K562 (cell line): ENCODE results near the gene CCDC88C. TPM values are rescaled to one million over a fixed set of nuclear protein-coding genes. Genes with fewer than 3 reads are reported as not detected.

Source experiments
- ARID1B ChIP-seq: fragments of 450-650 bp; IDR thresholded peaks from 2 replicates; pipeline ENCODE4 v1.6.1; 2016; ENCODE audit warnings: antibody characterized with exemption, mild to moderate bottlenecking, inconsistent platforms
- BDP1 ChIP-seq: IDR thresholded peaks from 3 replicates; pipeline ENCODE4 v1.6.1; 2011; ENCODE audit not compliant: insufficient read length, insufficient read depth
- CBFA2T3 ChIP-seq: fragments of 450-650 bp; IDR thresholded peaks from 2 replicates; pipeline ENCODE4 v1.6.1; 2017
- CHD2 ChIP-seq: IDR thresholded peaks from 2 replicates; pipeline ENCODE4 v1.6.1; 2011; ENCODE audit warnings: low read depth, low read length
- DPF2 ChIP-seq: fragments of 450-650 bp; IDR thresholded peaks from 2 replicates; pipeline ENCODE4 v1.6.1; 2016
- HDAC2 ChIP-seq: fragments of 450-650 bp; IDR thresholded peaks from 2 replicates; pipeline ENCODE4 v1.6.1; 2016; ENCODE audit warnings: mild to moderate bottlenecking
- KLF10 ChIP-seq: fragments of 250-450 bp; sonication (Bioruptor Pico); IDR thresholded peaks from 2 replicates; pipeline ENCODE4 v1.6.1; 2021; ENCODE audit warnings: matching md5 sums
- MYNN ChIP-seq, 2 experiments: sonication (generic); formaldehyde crosslinking in 1 of 2; IDR thresholded peaks; 2 replicates each; pipeline versions ENCODE4 v1.5.0 to v1.6.1; 2016 to 2020; ENCODE audit warnings: antibody characterized with exemption in 1 of 2, missing genetic modification reagents in 1 of 2
- NCOA1 ChIP-seq: fragments of 450-650 bp; IDR thresholded peaks from 2 replicates; pipeline ENCODE4 v1.6.1; 2016; ENCODE audit warnings: low read depth
- NCOR1 ChIP-seq: fragments of 450-650 bp; IDR thresholded peaks from 2 replicates; pipeline ENCODE4 v1.6.1; 2016; ENCODE audit warnings: mild to moderate bottlenecking, moderate library complexity
- NFYB ChIP-seq: IDR thresholded peaks from 2 replicates; pipeline ENCODE4 v1.6.1; 2011; ENCODE audit warnings: mild to moderate bottlenecking, moderate library complexity; ENCODE audit not compliant: insufficient read length; ENCODE audit errors: extremely low read depth
- RFX1 ChIP-seq: fragments of 450-650 bp; IDR thresholded peaks from 2 replicates; pipeline ENCODE4 v1.6.1; 2016; ENCODE audit warnings: mild to moderate bottlenecking, moderate library complexity
- RFX7 ChIP-seq: fragments of 250-450 bp; sonication (Bioruptor Pico); IDR thresholded peaks from 2 replicates; pipeline ENCODE4 v1.5.1; 2021; ENCODE audit warnings: mild to moderate bottlenecking
- SMAD4 ChIP-seq: fragments of 250-450 bp; sonication (Bioruptor Pico); conservative IDR thresholded peaks from 2 replicates; pipeline ENCODE4 v1.8.0; 2021; ENCODE audit warnings: inconsistent platforms, mild to moderate bottlenecking, moderate library complexity
- TRIM24 ChIP-seq, 2 experiments: fragments of 450-650 bp; IDR thresholded peaks; 2 replicates each; pipeline ENCODE4 v1.6.1; 2016
- ZFX ChIP-seq: sonication (generic); formaldehyde crosslinking; IDR thresholded peaks from 2 replicates; pipeline ENCODE4 v1.8.0; 2022; ENCODE audit warnings: mild to moderate bottlenecking, missing genetic modification reagents, moderate library complexity
- ZKSCAN1 ChIP-seq: fragments of 150-350 bp; IDR thresholded peaks from 2 replicates; pipeline ENCODE4 v1.6.1; 2016; ENCODE audit warnings: low read depth, low read length
- ZNF263 ChIP-seq: sonication (generic); formaldehyde crosslinking; IDR thresholded peaks from 2 replicates; pipeline ENCODE4 v1.8.0; 2022; ENCODE audit warnings: mild to moderate bottlenecking, missing genetic modification reagents, borderline replicate concordance
- ZNF79 ChIP-seq: fragments of 250-450 bp; sonication (Bioruptor Pico); IDR thresholded peaks from 2 replicates; pipeline ENCODE4 v1.4.0; 2020; ENCODE audit warnings: low read depth, mild to moderate bottlenecking, moderate library complexity
- polyA plus RNA-seq, 8 experiments: library from polyadenylated mRNA; depleted of rRNA in 4 of 8; stranded (reverse) in 5 of 8; unstranded in 3 of 8; fragments of >200 nt; fragmentation: Nextera tagmentation in 2 of 8; fragmentation: Illumina TruSeq in 1 of 8; extraction: Ambion mirVana in 2 of 8; extraction: Trizol in 1 of 8; gene quantifications; 2 replicates each; pipeline versions ENCODE4 v1.2.1 to v1.2.3, GENCODE V29; 2011 to 2014; ENCODE audit warnings: inconsistent platforms in 1 of 8, missing spikeins in 1 of 8
- total RNA-seq, 7 experiments: library from RNA; depleted of rRNA in 6 of 7; stranded (reverse); fragments of >200 nt in 6 of 7; fragmentation: Illumina TruSeq in 2 of 7; extraction: Trizol in 2 of 7; gene quantifications; 2 replicates each; pipeline versions ENCODE4 v1.2.1 to v1.2.3, GENCODE V29; 2011 to 2021; ENCODE audit warnings: low replicate concordance in 1 of 7
- TF ChIP-seq, protein P1 (sequence below), 2 experiments: IDR thresholded peaks; 2 replicates each; pipeline ENCODE4 v1.6.1; 2011; ENCODE audit warnings: borderline replicate concordance in 1 of 2, control low read depth in 1 of 2, low read depth in 1 of 2, low read length in 1 of 2, mild to moderate bottlenecking in 1 of 2, mixed read lengths in 1 of 2, moderate library complexity in 1 of 2; ENCODE audit not compliant: insufficient read depth in 1 of 2, insufficient read length in 1 of 2, poor library complexity in 1 of 2, severe bottlenecking in 1 of 2; ENCODE audit errors: extremely low read depth in 1 of 2
- TF ChIP-seq, protein P2 (sequence below), 2 experiments: fragments of 450-650 bp; IDR thresholded peaks; 2 replicates each; pipeline ENCODE4 v1.6.1; 2016

CCDC88C gene
- total and polyA plus RNA-seq, 9 of the 15 experiments (the other 6 are each of a cell fraction or from before 2014, with no cell fraction given) = 0.62 to 22.5 (median 10.7) TPM

DNA sequence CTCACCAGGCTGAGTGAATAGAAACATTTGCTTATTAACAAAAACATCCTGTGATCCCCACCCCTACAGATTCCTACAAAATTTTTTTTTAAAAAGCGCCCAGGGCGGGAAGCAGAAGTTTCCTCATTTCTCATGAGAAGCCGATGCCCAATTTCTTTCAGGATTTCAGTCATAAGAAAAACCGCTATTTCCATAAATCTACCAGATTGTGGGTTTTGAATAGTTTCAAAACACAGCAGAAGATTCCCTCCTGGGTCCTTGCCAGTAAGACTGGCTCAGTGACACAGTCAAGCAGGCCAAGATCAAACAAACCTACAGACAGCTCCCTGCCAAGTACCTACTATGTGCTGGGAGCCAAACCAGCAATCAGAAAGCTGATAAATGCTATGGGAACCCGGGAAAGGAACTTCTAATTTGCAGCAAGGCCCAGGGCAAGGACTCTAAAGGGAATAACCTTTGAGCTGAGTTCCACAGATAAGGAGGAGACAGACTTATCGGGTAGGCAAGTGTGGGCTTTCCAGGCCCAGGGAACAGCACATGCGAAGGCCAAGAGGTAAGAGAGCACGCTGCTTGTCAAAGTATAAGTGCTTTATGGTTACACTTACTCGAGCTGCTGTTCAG lies 68.7 kb downstream of the CCDC88C start (continued):
- TF ChIP-seq, protein P1, sequence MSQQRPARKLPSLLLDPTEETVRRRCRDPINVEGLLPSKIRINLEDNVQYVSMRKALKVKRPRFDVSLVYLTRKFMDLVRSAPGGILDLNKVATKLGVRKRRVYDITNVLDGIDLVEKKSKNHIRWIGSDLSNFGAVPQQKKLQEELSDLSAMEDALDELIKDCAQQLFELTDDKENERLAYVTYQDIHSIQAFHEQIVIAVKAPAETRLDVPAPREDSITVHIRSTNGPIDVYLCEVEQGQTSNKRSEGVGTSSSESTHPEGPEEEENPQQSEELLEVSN (IDR thresholded peaks at IDR 0.05; ENCODE audit: borderline replicate concordance in 1 of 2, extremely low read depth in 1 of 2, insufficient read depth in 1 of 2, insufficient read length in 1 of 2, low read depth in 1 of 2, low read length in 1 of 2, poor library complexity in 1 of 2, severe bottlenecking in 1 of 2) = no peak
- TF ChIP-seq MYNN (IDR thresholded peaks at IDR 0.05) (peak; percentile 99), MYNN (CRISPR knock-in tag; IDR thresholded peaks at IDR 0.05) (peak; percentile 81), BDP1 (no peak), ARID1B (peak; percentile 74), DPF2 (0 out of 2 replicates have a peak, but pooled peaks have one; percentile 55), TRIM24 (IDR thresholded peaks at IDR 0.05) (peak in 1 of 2 experiments; percentile 68; a peak in 1 of 4 replicates), ZNF79 (CRISPR knock-in tag) (no peak), CBFA2T3 (peak; percentile 80), KLF10 (CRISPR knock-in tag) (no peak), NCOA1 (no peak), RFX7 (CRISPR knock-in tag) (no peak), HDAC2 (peak; percentile 48; the same call in 1 of the 2 replicates), ZFX (0 out of 2 replicates have a peak, but pooled peaks have one; percentile 22), CHD2 (no peak), ZKSCAN1 (peak; percentile 98), RFX1 (peak; percentile 81), NFYB (no peak), NCOR1 (peak; percentile 48; the same call in 1 of the 2 replicates), SMAD4 (CRISPR knock-in tag) (0 out of 2 replicates have a peak, but pooled peaks have one; percentile 18), ZNF263 (no peak)
- TF ChIP-seq, protein P2, sequence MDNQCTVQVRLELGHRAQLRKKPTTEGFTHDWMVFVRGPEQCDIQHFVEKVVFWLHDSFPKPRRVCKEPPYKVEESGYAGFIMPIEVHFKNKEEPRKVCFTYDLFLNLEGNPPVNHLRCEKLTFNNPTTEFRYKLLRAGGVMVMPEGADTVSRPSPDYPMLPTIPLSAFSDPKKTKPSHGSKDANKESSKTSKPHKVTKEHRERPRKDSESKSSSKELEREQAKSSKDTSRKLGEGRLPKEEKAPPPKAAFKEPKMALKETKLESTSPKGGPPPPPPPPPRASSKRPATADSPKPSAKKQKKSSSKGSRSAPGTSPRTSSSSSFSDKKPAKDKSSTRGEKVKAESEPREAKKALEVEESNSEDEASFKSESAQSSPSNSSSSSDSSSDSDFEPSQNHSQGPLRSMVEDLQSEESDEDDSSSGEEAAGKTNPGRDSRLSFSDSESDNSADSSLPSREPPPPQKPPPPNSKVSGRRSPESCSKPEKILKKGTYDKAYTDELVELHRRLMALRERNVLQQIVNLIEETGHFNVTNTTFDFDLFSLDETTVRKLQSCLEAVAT (IDR thresholded peaks at IDR 0.05) = no peak
